RWPE1 (cell line): ENCODE measurements around the gene PTPRK.
A peak's percentile ranks its signal among the peaks of the same experiment; 100 is the strongest.
"Not testable (repeated sequence)": the region's sequence is repeated elsewhere in the genome, so short reads cannot be mapped to it uniquely, and the experiment has no call there.

ENCODE experiments used
- CTCF ChIA-PET: fragments of 350-600 bp; sonication (Branson Sonifier 250); formaldehyde crosslinking; extraction: SDS; loops from one replicate; lab custom pipeline; 2021; lab: Yijun Ruan, JAX
- POLR2A ChIA-PET: fragments of 400-600 bp; formaldehyde crosslinking; extraction: SDS; loops from one replicate; lab custom pipeline; 2020; ENCODE audit warnings: antibody characterized with exemption; ENCODE audit not compliant: low non-redundant PET; lab: Yijun Ruan, JAX
- DNase-seq: peaks from one replicate; pipeline ENCODE4 v3.0.0; 2012; ENCODE audit warnings: low spot score
- H3K27ac ChIP-seq: fragments of 450-650 bp; 2 replicates; pipeline ENCODE4 v1.5.1; 2017
- CTCF ChIP-seq: fragments of 450-650 bp; conservative IDR thresholded peaks from 2 replicates; pipeline ENCODE4 v1.5.1; 2017; ENCODE audit warnings: low read depth, mild to moderate bottlenecking

PTPRK gene

GRCh38 chr6:127933137-127933536 is 587.3 kb downstream of the PTPRK start:
- ChIA-PET POLR2A (no interaction called here), CTCF (no interaction called here)
- no peak overlapping the region for H3K27ac ChIP-seq
- DNase-seq: no peak
- TF ChIP-seq CTCF: no peak

GRCh38 chr6:127932708-127933107 is 587.7 kb downstream of the PTPRK start:
- DNase-seq: no peak
- no peak for TF ChIP-seq CTCF
- ChIA-PET POLR2A (no interaction called here), CTCF (no interaction called here)
- H3K27ac ChIP-seq: no peak overlapping the region

- DNase-seq, H3K27ac ChIP-seq, CTCF ChIA-PET, POLR2A ChIA-PET: not testable (repeated sequence)
Observed at GRCh38 chr6:127926441-127926840, 594.0 kb downstream of the PTPRK start.

GRCh38 chr6:127924440-127924839 is 596.0 kb downstream of the PTPRK start:
- ChIA-PET POLR2A (no interaction called here), CTCF (no interaction called here)
- peak; percentile 8 for DNase-seq
- H3K27ac ChIP-seq: no peak overlapping the region
- TF ChIP-seq CTCF: no peak

- POLR2A ChIA-PET: no interaction called here
- CTCF ChIA-PET: no interaction called here
- TF ChIP-seq CTCF: no peak
- H3K27ac ChIP-seq: no peak overlapping the region
- no peak for DNase-seq
Observed at GRCh38 chr6:127924031-127924430, 596.4 kb downstream of the PTPRK start.

GRCh38 chr6:127923135-127923534 is 597.3 kb downstream of the PTPRK start:
- H3K27ac ChIP-seq: no peak overlapping the region
- ChIA-PET POLR2A (no interaction called here), CTCF (no interaction called here)
- DNase-seq: no peak
- no peak for TF ChIP-seq CTCF

- POLR2A ChIA-PET: no interaction called here
- CTCF ChIA-PET: no interaction called here
- DNase-seq: no peak
- no peak for TF ChIP-seq CTCF
- no peak overlapping the region for H3K27ac ChIP-seq
Observed at GRCh38 chr6:127921982-127922381, 598.4 kb downstream of the PTPRK start.
